IMR-90 (cell line): ENCODE measurements around the gene FAM237A.
A peak's percentile ranks its signal among the peaks of the same experiment; 100 is the strongest.

ENCODE experiments used
- BHLHE40 ChIP-seq: fragments of 150-350 bp; IDR thresholded peaks from 2 replicates; pipeline ENCODE4 v1.6.1; 2016; ENCODE audit warnings: mild to moderate bottlenecking, low read depth, low read length
- CEBPB ChIP-seq: IDR thresholded peaks from 2 replicates; pipeline ENCODE4 v1.6.1; 2012; ENCODE audit warnings: low read depth, low read length, improper control_type of control experiment
- CHD1 ChIP-seq: IDR thresholded peaks from 2 replicates; pipeline ENCODE4 v1.6.1; 2012; ENCODE audit warnings: low read depth, low read length, improper control_type of control experiment
- MAFK ChIP-seq: IDR thresholded peaks from 2 replicates; pipeline ENCODE4 v1.6.1; 2012; ENCODE audit warnings: low read depth, low read length, improper control_type of control experiment
- MAZ ChIP-seq: IDR thresholded peaks from 2 replicates; pipeline ENCODE4 v1.6.1; 2012; ENCODE audit warnings: low read depth, mild to moderate bottlenecking, low read length, improper control_type of control experiment, moderate library complexity, borderline replicate concordance
- MXI1 ChIP-seq: IDR thresholded peaks from 2 replicates; pipeline ENCODE4 v1.6.1; 2012; ENCODE audit warnings: low read depth, mild to moderate bottlenecking, low read length, moderate library complexity, borderline replicate concordance
- NFE2L2 ChIP-seq: fragments of 150-350 bp; IDR thresholded peaks from 2 replicates; pipeline ENCODE4 v1.6.1; 2016; ENCODE audit warnings: low read depth, mild to moderate bottlenecking, low read length
- POLR2A ChIP-seq: IDR thresholded peaks from 2 replicates; pipeline ENCODE4 v1.6.1; 2012; ENCODE audit warnings: mild to moderate bottlenecking, low read depth, low read length
- RAD21 ChIP-seq: IDR thresholded peaks from 2 replicates; pipeline ENCODE4 v1.6.1; 2012; ENCODE audit warnings: low read length, improper control_type of control experiment
- RFX5 ChIP-seq: IDR thresholded peaks from 2 replicates; pipeline ENCODE4 v1.8.0; 2012; ENCODE audit warnings: low read depth, mild to moderate bottlenecking, low read length, moderate library complexity
- SMC3 ChIP-seq: fragments of 150-350 bp; IDR thresholded peaks from 2 replicates; pipeline ENCODE4 v1.6.1; 2016; ENCODE audit warnings: low read depth, mild to moderate bottlenecking, antibody characterized with exemption, low read length, moderate library complexity
- TF ChIP-seq, protein P1 (sequence below): conservative IDR thresholded peaks from 2 replicates; pipeline ENCODE4 v1.5.1; 2012; ENCODE audit warnings: mild to moderate bottlenecking, low read depth, low read length, improper control_type of control experiment
- TF ChIP-seq, protein P2 (sequence below): fragments of 150-350 bp; IDR thresholded peaks from 2 replicates; pipeline ENCODE4 v1.6.1; 2017; ENCODE audit warnings: mild to moderate bottlenecking, antibody characterized with exemption, low read length, low read depth
- TF ChIP-seq, protein P3 (sequence below): fragments of 150-350 bp; IDR thresholded peaks from 2 replicates; pipeline ENCODE4 v1.6.1; 2016; ENCODE audit warnings: low read depth, mild to moderate bottlenecking, low read length, moderate library complexity, borderline replicate concordance

DNA sequence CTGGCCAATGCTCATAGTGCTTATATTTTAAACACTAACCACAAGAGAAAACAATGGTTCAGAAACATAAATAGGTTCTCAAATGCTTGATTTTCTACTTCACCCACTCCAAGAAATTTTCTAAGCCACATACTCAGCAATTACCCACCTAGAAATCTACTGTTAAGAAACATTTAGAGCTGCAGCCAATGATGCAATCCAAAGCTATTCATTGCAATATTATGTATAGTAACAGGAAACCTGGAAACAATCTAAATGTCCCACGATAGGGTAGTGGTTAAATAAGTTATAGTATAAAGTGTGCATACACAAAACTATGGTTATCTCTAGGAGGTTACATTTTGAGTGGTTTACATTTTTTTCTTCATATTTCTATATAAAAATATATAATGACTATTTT is 5.7 kb downstream of the FAM237A start:
- TF ChIP-seq, protein P1, sequence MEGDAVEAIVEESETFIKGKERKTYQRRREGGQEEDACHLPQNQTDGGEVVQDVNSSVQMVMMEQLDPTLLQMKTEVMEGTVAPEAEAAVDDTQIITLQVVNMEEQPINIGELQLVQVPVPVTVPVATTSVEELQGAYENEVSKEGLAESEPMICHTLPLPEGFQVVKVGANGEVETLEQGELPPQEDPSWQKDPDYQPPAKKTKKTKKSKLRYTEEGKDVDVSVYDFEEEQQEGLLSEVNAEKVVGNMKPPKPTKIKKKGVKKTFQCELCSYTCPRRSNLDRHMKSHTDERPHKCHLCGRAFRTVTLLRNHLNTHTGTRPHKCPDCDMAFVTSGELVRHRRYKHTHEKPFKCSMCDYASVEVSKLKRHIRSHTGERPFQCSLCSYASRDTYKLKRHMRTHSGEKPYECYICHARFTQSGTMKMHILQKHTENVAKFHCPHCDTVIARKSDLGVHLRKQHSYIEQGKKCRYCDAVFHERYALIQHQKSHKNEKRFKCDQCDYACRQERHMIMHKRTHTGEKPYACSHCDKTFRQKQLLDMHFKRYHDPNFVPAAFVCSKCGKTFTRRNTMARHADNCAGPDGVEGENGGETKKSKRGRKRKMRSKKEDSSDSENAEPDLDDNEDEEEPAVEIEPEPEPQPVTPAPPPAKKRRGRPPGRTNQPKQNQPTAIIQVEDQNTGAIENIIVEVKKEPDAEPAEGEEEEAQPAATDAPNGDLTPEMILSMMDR, result no peak
- TF ChIP-seq POLR2A, result no peak
- no peak for TF ChIP-seq SMC3
- no peak for TF ChIP-seq MAZ
- TF ChIP-seq, protein P2, sequence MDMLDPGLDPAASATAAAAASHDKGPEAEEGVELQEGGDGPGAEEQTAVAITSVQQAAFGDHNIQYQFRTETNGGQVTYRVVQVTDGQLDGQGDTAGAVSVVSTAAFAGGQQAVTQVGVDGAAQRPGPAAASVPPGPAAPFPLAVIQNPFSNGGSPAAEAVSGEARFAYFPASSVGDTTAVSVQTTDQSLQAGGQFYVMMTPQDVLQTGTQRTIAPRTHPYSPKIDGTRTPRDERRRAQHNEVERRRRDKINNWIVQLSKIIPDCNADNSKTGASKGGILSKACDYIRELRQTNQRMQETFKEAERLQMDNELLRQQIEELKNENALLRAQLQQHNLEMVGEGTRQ, result no peak
- TF ChIP-seq BHLHE40, result no peak
- no peak for TF ChIP-seq RAD21
- TF ChIP-seq NFE2L2, result no peak
- no peak for TF ChIP-seq MXI1
- TF ChIP-seq CHD1, result no peak
- TF ChIP-seq RFX5, result no peak
- TF ChIP-seq, protein P3, sequence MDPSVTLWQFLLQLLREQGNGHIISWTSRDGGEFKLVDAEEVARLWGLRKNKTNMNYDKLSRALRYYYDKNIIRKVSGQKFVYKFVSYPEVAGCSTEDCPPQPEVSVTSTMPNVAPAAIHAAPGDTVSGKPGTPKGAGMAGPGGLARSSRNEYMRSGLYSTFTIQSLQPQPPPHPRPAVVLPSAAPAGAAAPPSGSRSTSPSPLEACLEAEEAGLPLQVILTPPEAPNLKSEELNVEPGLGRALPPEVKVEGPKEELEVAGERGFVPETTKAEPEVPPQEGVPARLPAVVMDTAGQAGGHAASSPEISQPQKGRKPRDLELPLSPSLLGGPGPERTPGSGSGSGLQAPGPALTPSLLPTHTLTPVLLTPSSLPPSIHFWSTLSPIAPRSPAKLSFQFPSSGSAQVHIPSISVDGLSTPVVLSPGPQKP, result no peak
- TF ChIP-seq CEBPB, result peak; percentile 72
- TF ChIP-seq MAFK, result no peak
